Daoy (cell line): Measurements from ENCODE around the gene SATB2. TPM values are rescaled to one million over a fixed set of nuclear protein-coding genes. Genes with fewer than 3 reads are reported as not detected.

ENCODE experiments used
- DNase-seq: peaks from one replicate; pipeline ENCODE4 v3.0.0-alpha.2; 2015; ENCODE audit warnings: low read depth
- total RNA-seq: library from RNA; depleted of rRNA; stranded (reverse); fragments of >200 nt; shearing (Covaris generic); gene quantifications from 2 replicates; pipeline ENCODE4 v1.2.3, GENCODE V29; 2014; rRNA removed

The SATB2 gene
- 8.2 and 11.5 TPM in 2 replicates for total RNA-seq

DNA sequence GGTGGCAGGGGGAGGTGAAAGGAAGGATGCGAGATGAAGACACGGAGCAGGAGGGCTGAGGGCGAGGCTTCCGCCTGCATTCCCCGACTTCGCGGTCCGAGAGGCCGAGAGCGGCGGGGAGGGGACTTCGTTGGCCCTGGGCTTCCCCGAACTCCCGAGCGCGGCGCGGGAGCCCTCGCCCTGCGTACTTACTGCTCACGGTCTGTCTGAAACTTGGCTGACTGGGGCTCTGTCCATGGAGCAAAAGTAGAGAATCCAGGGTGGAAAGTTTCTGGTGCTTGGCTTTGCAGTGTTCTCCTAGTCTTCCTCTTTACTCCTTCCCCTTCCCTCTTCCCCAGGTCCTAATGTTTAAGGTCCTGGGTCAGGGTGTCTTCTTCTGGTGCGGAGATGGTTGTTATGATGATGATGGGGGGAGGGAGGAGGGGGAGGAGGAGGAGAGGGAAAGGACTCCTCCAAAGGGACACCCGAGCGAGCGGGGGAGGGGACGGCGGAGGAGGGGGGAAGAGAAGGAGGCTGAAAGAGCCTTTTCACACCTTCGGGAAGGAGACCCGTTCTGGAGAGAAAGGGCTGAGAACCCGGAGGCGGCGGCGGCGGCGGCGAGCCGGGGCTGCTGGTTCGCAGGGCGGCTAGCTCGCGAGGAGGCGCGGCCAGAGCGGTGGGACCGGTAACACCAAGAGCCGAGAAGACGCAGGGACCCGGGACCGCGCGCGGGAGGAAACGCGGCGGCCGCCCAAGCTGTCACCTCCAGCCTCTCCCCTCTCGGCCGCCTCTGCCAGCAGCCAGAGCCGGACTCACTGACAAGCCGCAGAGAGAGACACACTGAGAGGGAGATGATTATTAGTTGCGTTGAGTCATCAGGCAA, at the start of gene SATB2:
TSS of gene SATB2 (minus strand) at position 793 of the 862 bp plus-strand sequence. CDS start 1,902 bp downstream, outside the sequence.
- peak; percentile 79 for DNase-seq

DNA sequence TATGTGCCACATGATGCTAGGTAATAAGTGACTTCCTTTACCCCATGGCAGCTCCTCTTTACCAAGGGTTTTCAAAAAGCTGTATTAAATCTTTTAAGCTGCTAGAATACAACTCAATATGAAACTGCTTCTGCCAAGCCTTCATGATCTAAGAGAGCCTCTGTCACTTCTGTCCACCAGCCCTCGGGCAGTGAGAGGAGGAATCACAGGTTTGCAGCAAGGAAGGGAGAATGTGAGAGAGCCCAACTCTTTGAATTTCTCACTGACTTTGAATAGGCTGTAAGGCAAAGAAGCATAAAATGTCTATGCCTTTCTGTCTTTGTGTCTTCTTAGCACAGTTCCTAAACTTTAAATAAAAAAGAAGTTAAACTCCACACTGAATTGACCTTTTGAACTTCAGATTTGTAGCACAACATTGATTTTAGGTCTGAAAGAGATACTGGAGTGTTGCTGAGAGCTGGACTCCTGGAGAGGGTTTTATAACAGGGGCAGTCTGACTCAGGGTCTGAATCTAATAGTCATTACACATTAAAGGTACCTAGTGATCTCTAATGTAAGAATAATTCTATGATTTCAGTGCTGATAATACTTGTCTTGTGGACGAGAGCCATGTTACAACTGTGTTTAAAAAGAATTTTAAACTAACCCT, 48.1 kb upstream of the SATB2 start:
- no peak for DNase-seq

DNA sequence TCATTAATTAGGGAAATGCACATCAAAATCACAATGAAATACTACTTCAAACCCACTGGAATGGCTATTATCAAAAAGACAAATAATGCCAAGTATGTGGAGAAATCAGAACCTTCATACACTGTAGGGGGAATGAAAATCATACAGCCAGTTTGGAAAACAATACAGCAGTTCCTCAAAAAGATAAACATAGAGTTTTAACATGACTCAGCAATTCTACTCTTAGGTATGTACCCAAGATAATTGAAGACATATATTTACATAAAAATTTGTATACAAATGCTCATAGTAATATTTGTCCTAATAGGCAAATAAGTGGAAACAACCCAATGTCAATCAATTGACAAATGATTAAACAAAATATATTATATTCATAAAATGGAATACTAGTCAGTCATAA, 45.4 kb upstream of the SATB2 start:
- no peak for DNase-seq

DNA sequence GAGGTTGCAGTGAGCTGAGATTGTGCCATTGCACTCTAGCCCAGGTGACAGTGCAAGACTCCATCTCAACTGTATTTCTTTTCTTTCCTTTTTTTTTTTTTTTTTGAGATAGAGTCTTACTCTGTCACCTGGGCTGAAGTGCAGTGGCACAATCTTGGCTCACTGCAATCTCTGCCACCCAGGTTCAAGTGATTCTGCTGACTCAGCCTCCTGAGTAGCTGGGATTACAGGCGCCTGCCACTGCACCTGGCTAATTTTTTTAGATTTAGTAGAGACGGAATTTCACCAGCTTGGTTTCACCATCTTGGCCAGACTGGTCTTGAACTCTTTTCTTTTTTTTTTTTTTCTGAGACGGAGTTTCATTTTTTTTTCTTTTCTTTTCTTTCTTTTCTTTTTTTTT, 41.3 kb upstream of the SATB2 start:
- DNase-seq = no peak

DNA sequence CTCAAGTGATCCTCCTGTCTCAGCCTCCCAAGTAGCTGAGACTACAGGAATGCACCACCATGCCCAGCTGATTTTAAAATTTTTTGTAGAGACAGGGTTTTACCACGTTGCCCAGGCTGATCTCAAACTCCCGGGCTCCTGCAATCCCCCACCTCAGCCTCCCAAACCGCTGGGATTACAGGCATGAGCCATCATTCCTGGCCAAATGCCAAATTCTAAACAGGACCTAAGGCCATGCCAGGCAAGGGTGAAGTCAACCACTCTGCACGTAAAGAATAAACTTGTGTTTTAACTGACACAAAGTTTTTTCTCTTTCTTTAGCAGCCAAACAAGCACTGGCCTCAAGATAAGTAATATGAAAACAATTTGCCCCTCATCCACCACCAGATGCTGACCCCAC, 37.4 kb upstream of the SATB2 start:
- DNase-seq = peak; percentile 58

DNA sequence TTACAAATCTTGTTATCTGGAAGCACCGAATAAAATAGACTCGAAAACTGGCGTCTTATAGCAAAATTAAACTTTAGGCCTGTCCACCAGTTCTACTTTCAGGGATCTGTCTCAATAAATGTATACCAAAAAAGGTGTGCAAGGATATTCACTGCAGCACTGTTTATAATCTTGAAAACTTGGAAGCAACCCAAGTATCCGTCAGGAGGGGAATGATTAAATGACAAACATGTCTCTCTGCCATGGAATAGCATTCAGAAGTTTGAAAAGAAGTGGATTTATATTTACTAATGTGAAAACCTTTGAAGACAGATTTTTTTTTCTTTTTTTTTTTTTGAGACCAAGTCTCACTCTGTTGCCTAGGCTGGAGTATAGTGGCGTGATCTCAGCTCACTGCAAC, 32.3 kb upstream of the SATB2 start:
- DNase-seq = no peak

DNA sequence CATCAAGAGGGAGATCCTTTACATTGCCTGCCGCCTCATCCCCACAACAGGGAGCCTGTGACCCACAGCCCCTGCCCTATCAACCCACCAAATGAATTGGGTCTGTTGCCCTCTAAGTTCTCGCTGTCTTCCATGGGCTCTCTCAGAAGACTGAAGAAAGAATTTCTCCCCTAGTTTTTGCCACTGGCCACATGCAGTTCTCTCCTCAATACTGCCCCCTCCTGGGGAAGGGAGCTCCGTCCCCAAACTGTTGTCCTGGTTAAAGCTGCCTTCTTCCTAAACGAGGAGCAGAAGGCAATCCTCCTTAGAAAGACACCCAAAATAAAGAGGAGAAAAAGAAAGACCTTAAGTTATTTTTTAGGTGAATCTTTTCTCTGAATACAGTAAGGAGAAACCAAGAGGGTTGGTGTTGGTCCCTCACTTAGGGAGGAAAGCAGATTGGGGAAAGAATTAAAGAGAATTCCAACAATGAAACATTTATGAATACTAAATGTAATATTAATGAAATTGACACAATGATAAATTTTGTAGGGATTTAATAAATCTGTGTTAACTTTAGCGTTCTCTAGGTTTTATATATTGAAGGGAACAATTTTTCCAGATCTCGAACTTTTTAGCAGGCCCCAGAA, 31.1 kb upstream of the SATB2 start:
- peak; percentile 60 for DNase-seq

DNA sequence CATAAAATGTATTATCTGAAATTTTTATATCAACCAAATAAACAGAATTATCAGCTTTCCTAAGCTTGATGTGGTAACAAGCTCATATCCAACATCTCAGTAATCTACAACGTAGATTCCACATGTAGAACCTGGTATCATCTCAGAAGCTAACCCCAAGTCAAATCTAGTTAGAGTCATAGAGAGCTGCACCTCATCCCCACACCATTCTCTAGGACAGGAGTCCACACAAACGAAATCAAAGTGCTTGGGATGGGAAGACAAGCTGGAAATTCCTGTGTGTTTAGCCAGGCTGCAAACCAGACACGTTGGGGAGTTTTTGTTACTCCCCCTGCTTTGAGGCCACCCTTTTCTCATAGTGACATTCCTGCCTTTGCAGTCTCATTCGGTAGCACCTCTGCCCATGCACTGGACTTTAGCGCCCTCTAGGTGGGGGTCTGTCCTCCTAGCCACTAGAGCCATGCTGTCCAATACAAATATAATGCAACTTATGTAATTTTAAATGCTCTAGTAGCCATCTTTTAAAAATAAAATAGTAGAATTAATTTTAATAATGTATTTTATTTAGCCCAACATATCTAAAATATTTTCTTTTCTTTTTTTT, 28.1 kb upstream of the SATB2 start:
- peak; percentile 73 for DNase-seq

DNA sequence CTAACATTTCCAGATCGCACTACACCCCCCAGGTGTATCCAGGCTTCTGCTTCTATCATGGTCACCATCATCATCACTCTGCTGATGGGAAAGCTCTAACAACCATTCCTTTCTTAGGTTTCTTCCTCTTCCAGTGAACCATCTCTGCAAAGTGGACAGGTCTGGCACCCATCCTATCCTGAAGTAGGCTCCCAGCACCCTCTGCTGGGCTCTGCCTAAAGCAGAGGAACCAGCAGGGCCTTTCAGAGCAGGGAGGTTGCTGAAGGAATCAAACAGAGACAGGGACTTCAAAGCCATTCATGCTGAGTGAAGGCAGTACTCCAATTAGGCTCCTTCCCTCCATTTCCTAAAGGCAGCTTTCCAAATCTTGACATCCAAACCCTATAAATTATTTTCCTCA, 27.2 kb upstream of the SATB2 start:
- DNase-seq = peak; percentile 17

DNA sequence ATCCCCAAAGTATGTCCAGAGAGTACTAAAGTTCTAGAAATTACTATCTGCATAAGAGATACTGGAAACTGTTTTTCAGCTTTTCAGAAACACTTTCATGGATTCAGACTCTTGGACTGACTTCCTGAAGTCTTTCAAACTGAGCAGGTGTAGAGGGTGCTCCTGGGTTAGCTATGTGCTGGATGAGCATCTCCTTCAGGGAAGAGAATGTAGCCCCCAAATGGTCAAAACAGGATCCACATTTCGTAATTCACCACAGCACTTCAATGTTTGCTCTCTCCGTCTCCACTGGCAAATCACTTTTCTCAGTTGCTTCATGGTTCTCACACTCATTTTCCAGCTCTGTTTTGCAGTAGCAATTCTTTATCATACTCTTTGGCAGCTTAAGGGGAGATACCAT, 23.2 kb upstream of the SATB2 start:
- no peak for DNase-seq

DNA sequence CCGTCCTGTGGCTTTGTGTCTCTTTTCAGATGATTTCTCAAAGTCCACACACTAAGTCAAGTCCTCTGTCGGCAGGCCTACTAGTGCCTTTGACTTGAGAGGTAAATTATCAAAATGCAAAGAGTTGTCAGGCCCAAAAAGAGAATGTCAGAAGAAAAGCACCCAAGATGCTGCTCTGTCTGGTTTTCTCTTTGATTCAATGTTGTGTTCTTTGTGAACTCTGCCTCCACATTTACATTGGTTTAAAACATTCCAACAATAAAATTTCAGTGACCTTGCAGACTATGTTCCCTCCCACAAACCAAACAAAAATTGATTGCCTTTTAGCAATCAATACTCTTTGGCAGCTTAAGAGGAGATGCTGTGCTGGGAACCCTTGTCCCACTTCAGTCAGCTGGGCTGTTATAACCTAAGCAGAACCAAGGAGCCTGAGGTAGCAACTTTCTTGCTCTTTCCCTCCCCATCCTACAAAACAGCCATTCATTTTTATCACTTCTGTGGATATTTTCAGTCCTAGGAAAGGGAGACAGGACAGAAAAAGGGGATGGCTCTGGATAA, 19.6 kb upstream of the SATB2 start:
- DNase-seq = no peak

DNA sequence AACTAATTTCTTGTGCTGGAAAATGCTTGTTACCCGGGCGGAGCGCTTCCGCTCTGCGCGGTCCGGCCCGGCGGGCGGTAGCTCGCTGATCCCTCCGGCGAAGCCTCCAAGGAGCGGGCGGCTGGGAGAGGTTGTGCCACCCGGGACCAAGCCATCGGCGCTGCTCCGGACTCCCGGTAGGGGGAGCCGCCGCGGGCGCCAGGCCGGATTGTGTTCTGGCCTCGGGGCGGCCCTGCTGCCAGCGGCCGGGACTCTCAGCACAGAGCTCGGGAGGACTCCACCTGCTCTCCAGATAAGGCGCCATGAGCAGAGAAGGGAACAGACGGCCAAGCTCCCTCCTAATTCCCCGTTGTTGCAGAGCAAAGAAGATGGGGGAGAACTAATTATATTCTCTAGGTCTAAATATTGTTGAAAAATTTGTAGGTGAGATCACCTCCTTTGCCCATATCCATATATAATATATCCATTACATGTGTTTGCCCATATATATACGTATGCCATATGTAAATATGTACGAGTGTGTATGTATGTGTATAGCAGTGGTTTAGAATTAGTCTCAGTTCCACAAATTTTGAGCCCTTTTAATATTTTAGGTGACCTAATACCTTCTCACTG, 13.8 kb upstream of the SATB2 start:
- DNase-seq = peak; percentile 78

DNA sequence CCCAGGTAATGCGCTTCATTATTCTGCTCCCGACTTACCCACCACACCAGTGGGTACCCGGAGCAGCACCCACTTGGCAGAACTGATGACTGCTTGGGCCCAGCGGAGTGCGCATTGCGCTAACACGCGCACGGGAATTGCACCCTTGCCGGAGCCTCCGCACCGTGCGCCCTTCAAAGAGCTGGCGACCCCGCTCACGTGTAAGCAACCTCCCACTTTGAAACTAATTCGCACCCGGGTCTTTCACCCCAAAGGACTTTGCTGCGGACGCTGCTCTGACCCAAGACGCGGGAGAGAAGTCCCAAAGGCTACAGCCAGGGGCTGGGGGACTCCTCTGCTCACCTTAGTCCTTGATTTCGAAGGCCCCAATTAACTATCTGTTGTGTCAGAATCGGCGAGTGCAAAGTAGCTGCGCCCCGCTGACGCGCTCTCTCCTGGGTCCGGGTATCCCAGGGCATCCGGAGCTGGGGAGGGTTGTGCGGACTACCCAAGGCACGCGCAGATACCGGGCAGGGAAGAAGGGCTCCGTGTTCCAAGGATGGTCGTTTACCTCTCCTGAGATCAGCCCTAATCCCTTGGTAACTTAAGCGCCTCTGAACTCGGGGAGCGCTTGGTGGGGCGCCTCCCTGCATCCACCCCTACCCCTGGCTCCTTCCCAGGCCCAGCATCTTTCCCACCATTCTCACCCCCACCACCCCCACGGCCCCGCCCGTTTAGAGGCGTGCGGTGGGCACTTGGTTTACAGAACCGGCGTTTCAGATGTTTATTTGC, 13.1 kb upstream of the SATB2 start:
- DNase-seq = no peak

DNA sequence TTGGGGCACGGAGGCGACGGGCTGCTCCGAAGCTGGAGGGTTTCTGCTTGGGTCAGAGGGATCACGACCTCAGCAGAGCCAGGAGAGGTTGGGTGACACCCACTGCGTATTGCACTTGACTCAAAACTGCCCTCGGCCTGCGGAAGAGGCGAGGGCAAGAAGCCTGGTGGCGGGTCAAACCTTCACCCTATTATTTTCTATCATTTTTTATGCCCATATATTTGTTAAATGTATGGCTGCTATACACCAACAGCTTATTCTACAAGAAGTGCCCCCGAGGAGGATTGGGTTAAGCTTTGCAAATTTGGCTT, 12.6 kb upstream of the SATB2 start:
- DNase-seq = no peak

DNA sequence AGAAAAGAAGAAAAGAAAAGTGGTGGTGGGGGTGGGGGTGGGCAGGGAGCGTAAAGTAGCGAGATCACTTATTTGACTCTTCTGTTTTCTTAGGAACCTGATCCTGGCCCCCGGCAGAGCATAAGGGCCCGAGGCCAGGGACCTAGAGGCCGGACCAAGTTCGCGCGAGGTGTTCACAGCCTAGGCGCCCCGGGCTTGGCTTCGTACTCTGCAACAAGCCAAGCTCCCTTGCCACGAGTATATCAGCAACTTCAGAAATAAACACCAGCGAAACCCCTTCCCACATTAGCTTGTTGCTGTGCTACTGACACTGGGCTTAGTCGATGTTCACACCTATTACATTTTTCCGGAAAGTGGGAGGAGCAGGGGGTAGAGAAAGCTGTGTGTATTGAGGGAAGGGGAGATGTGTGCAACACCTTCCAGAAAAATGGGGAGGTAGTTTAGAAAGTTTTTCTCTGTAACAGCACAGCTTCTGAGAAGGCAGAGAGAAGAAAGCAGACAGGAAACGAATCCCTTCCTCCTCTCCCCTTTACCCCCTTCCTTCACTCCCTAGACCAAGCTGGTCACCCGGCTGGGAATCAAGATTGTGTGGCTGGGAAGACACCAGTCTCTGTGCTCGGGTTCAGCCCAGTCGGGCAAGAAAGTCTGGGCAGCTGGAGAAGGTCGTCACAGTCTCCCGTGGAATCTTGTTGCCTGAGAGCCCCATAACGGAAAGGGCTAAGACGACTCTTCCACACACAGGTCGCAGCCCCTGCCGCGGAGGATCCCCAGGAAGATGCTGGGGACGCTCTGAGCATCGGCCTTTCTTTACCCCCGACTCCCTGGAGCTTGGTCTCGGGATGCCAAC, 12.0 kb upstream of the SATB2 start:
- DNase-seq = no peak

DNA sequence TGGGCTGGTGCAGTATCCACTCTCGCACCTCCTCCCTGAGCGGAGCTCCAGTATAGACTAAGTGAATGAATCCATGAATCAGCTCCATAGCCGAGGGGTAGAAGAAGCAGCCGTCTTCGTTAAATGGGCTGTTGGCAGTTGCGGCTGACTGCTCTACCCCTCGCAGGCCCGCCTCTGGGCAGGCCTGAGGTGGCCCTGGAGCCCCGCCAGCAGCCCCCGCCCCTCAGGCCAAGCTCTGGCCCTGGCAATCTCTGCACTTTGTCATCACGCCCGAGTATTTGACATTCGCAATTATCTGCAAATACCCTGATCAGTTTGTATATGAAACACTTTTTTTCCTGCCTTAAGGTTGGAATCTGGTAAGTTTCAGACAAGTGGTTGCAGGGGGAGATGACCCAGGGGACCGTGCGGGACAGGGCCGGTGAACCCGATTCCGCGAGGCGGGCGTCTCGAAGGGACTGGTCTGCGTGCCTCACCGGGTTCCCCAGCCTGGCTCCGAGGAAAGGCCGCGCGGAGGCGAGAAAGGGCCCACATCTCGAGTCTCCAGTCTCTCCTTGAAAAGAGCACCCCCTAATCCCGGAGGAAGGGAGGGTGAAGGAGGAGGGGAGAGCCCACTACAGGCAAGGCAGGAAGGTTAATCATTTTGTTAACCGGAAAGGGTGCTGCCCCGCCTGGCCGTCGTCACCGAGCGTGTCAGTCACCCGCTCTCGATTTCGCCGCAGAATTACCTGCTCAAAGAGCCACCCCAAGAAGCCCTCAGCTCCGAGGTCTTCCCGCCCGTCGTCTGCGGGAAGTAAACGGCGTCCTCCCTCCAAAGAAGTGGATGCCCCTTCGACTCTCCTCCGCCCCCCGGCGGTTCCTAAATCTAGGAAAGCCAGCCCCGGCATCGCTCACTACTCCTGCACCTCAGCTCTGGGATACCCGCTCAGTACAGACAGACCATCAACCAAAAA, 11.1 kb upstream of the SATB2 start:
- no peak for DNase-seq

DNA sequence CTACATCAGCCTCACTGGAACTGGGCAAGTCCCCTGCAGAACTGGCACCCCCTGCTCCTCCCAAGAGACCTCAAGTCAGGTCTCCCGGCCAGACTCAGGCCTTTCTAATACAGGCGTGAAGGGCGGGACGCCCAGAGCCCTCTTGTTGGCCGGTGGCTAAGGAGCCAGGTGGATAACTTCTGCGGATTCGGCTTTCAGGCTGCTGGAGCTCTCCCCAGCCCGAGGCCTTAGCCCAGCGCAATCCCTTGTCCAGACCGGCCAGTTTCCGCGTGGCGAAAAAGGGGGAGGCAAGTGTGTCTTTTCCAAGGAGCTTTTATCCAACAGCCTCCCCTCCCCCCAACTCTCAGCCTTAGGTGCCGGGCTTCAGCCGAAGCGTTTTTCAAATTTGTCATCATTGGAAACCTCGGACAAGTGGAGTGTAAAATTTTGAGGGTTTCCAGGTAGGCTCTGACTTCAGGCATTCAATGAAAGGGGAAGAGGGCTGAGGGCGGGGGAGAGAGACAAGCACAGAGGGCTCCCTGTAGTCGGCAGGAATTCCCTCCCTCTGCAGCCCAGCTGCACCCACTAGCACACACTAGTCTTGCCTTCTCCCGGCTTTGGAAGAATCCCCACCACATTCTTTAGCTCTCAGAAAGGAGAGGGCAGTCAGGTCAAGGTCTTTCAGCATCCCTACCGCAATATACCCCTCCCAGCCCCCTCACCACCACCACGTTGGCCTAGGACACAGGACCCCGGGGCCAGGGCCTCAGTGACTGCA, 9.5 kb upstream of the SATB2 start:
- no peak for DNase-seq

DNA sequence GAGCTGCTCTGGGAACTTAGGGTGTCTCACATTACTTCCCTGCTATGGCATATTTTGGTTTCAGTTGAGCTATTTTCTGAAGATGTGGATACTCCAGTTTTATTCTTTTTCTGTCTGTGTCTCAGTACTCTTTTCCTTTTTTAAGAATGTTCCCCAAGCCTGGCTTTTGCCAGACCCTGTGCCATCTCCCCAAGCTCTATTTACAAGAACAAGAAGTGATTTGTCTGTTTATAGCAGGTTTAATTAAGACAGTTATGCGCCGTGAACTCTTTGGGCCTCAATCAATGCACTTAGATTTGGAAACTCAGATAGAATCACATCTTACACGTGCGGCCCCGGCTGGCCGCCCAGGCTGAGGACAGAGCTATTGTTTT, 8.9 kb upstream of the SATB2 start:
- DNase-seq = no peak
